Neutrophil (primary cell): ENCODE measurements around the gene ERBB3.

Experiments
- H3K27ac ChIP-seq: fragments of 200-600 bp; sonication (generic); 2 replicates; pipeline ENCODE4 v1.5.1; 2016; ENCODE audit warnings: mild to moderate bottlenecking, moderate library complexity
- H3K27me3 ChIP-seq: fragments of 200-600 bp; sonication (generic); 2 replicates; pipeline ENCODE4 v1.6.0; 2016; ENCODE audit warnings: mild to moderate bottlenecking
- H3K36me3 ChIP-seq: fragments of 200-600 bp; sonication (generic); 2 replicates; pipeline ENCODE4 v1.5.1; 2017
- H3K4me1 ChIP-seq, 2 experiments: fragments of 200-600 bp in 1 of 2; sonication (generic) in 1 of 2; 1 replicate in 1 of 2; 2 replicates in 1 of 2; pipeline versions ENCODE4 v1.5.1 to v1.6.1; 2013 to 2016; ENCODE audit warnings: low read depth in 1 of 2, low read length in 1 of 2, mild to moderate bottlenecking in 1 of 2, moderate library complexity in 1 of 2; ENCODE audit not compliant: control insufficient read depth in 1 of 2, insufficient read depth in 1 of 2
- H3K4me3 ChIP-seq, 2 experiments: fragments of 200-600 bp in 1 of 2; sonication (generic) in 1 of 2; 1 replicate in 1 of 2; 2 replicates in 1 of 2; pipeline ENCODE4 v1.5.1; 2013 to 2016; ENCODE audit warnings: low read depth in 1 of 2, low read length in 1 of 2, mild to moderate bottlenecking in 1 of 2, moderate library complexity in 1 of 2
- H3K9me3 ChIP-seq: fragments of 200-600 bp; sonication (generic); 2 replicates; pipeline ENCODE4 v1.5.1; 2016
- CTCF ChIP-seq: fragments of 200-600 bp; sonication (generic); IDR thresholded peaks from 2 replicates; pipeline ENCODE4 v1.5.1; 2016; ENCODE audit warnings: antibody characterized with exemption

Gene ERBB3

GRCh38 chr12:56130876-56131275, 50.9 kb downstream of the ERBB3 start:
- Histone ChIP-seq H3K4me3 (no peak overlapping the region), H3K27ac (peak overlapping the region; percentile 89), H3K36me3 (peaks cover 19% of the 10 kb centered on the region), H3K27me3 (no peaks in the 10 kb centered on the region), H3K9me3 (no peaks in the 10 kb centered on the region), H3K4me1 (peaks cover 48 to 55% of the 10 kb centered on the region in 2 experiments)
- TF ChIP-seq CTCF = no peak

DNA sequence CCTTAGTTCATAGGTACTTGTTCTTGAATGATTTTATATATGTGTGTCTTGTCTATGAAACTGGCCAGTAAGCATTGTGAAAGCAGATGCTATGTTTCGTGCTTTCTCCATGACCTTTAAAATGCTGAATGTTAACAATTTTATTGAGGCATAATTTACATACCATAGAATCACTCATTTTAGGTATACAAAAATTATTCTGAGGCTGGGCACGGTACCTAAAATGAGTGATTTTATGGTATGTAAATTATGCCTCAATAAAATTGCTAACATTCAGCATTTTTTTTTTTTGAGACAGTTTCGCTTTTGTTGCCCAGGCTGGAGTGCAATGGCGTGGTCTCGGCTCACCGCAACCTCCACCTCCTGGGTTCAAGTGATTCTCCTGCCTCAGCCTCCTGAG, 54.9 kb downstream of the ERBB3 start:
- Histone ChIP-seq H3K36me3 (peaks cover 39% of the 10 kb centered on the region), H3K4me1 (peaks cover 10 to 16% of the 10 kb centered on the region in 2 experiments)

GRCh38 chr12:56137853-56138571, 58.0 kb downstream of the ERBB3 start:
- TF ChIP-seq CTCF = no peak
- H3K4me3 ChIP-seq = no peak overlapping the region
- H3K4me1 ChIP-seq = peaks cover 25 to 33% of the 10 kb centered on the region in 2 experiments
- peaks cover 25% of the 10 kb centered on the region for H3K36me3 ChIP-seq
- H3K27me3 ChIP-seq = no peaks in the 10 kb centered on the region
- H3K9me3 ChIP-seq = no peaks in the 10 kb centered on the region
- H3K27ac ChIP-seq = no peak overlapping the region

More for the DNA sequence above, 54.9 kb downstream of the ERBB3 start:
- no peaks in the 10 kb centered on the region for H3K9me3 ChIP-seq
- no peaks in the 10 kb centered on the region for H3K27me3 ChIP-seq
- no peak overlapping the region for H3K4me3 ChIP-seq
- no peak for TF ChIP-seq CTCF
- H3K27ac ChIP-seq = no peak overlapping the region

DNA sequence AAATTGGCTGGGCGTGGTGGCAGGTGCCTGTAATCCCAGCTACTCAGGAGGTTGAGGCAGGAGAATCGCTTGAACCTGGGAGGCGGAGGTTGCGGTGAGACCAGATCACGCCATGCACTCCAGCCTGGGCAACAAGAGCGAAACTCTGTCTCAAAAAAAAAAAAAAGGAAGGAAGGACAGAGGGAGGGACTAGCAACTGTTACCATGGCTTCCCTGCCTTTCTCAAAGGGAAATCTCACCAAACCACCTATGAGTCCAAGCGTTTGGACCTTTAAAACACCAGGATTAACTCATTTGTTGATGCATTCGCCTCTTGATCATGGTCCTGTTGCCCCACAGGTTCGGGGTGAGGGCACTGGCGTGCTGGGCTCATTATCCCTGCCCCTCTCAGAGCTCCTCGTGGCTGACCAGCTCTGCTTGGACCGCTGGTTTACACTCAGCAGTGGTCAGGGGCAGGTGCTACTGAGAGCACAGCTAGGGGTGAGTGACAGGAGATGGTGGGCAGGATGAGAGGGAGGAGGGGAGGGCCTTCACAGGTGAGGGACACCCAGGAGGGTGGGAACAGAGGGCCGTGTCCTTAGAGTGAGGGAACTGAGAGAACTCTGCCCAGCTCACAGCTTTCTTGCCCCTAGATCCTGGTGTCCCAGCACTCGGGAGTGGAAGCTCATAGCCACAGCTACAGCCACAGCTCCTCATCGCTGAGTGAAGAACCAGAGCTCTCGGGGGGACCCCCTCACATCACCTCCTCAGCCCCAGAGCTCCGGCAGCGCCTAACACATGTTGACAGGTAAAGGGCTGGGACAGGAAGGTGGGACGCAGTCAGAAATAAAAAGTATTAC, 62.2 kb downstream of the ERBB3 start:
- Histone ChIP-seq H3K27me3 (no peaks in the 10 kb centered on the region), H3K36me3 (peaks cover 14% of the 10 kb centered on the region), H3K4me1 (peaks cover 28 to 39% of the 10 kb centered on the region in 2 experiments), H3K9me3 (no peaks in the 10 kb centered on the region), H3K4me3 (peak overlapping the region; percentile 17 to 39), H3K27ac (peak overlapping the region; percentile 87)
- no peak for TF ChIP-seq CTCF

GRCh38 chr12:56143217-56143616, 63.3 kb downstream of the ERBB3 start:
- Histone ChIP-seq H3K4me3 (peak overlapping the region in 1 of 2 experiments; percentile 40), H3K9me3 (no peaks in the 10 kb centered on the region), H3K36me3 (peaks cover 3% of the 10 kb centered on the region), H3K27ac (peak overlapping the region; percentile 87), H3K27me3 (no peaks in the 10 kb centered on the region), H3K4me1 (peaks cover 28 to 39% of the 10 kb centered on the region in 2 experiments)
- no peak for TF ChIP-seq CTCF
